Measurements from ENCODE around the gene SLC7A9. TPM values are rescaled to one million over a fixed set of nuclear protein-coding genes. Genes with fewer than 3 reads are reported as not detected.

Gene SLC7A9
- total and polyA plus RNA-seq, 2 experiments from 2014 or later: 0.19 TPM; not detected in 1

GRCh38 chr19:32829345-32829896 is 40.1 kb downstream of the SLC7A9 start:
- ATAC-seq: no peak
- Mint-ChIP-seq H3K4me3 (no peak overlapping the region), H3K36me3 (ENCODE audit: low read depth) (no peaks in the 10 kb centered on the region), H3K27me3 (ENCODE audit: insufficient read depth, low read depth, poor library complexity) (peaks cover 7% of the 10 kb centered on the region), H3K4me1 (peaks cover 21% of the 10 kb centered on the region), H3K9me3 (no peaks in the 10 kb centered on the region), H3K27ac (no peak overlapping the region)
- Histone ChIP-seq H4K20me1 (replicated peaks; ENCODE audit: insufficient read depth) (no peaks in the 10 kb centered on the region), H3K79me2 (replicated peaks; ENCODE audit: insufficient read depth) (no peaks in the 10 kb centered on the region), H3K27me3 (ENCODE audit: insufficient read depth) (no peaks in the 10 kb centered on the region), H3F3A (replicated peaks; ENCODE audit: low read depth) (no peaks in the 10 kb centered on the region), H3K4me3 (no peak overlapping the region), H3K4me1 (ENCODE audit: insufficient read depth) (peaks cover 15% of the 10 kb centered on the region; the same call in 1 of the 2 replicates), H3K4me2 (no peak overlapping the region), H2AFZ (0 out of 2 replicates have a peak overlapping the region, but pooled peaks have one; percentile 83), H3K36me3 (ENCODE audit: insufficient read depth) (no peaks in the 10 kb centered on the region), H3K27ac (ENCODE audit: low read depth) (no peak overlapping the region), H3K9me2 (ENCODE audit: insufficient read depth) (no peaks in the 10 kb centered on the region)
- TF ChIP-seq ETS1 (IDR thresholded peaks at IDR 0.05) (no peak), ZNF114 (CRISPR knock-in tag; IDR thresholded peaks at IDR 0.05) (no peak), JUNB (IDR thresholded peaks at IDR 0.05; ENCODE audit: unreplicated experiment) (no peak), EZH2phosphoT487 (IDR thresholded peaks at IDR 0.05; ENCODE audit: unreplicated experiment) (no peak), REST (IDR thresholded peaks at IDR 0.05; ENCODE audit: unreplicated experiment) (no peak), EZH2 (IDR thresholded peaks at IDR 0.05; ENCODE audit: low read depth, unreplicated experiment) (no peak)
- DNase-seq (ENCODE audit: low spot score): no peak

GRCh38 chr19:32828643-32829344 is 40.8 kb downstream of the SLC7A9 start:
- Histone ChIP-seq H3K4me3 (no peak overlapping the region), H3K4me2 (no peak overlapping the region), H3K27ac (ENCODE audit: low read depth) (no peak overlapping the region), H3K36me3 (ENCODE audit: insufficient read depth) (no peaks in the 10 kb centered on the region), H3K9me2 (ENCODE audit: insufficient read depth) (no peaks in the 10 kb centered on the region), H4K20me1 (replicated peaks; ENCODE audit: insufficient read depth) (no peaks in the 10 kb centered on the region), H3K27me3 (ENCODE audit: insufficient read depth) (no peaks in the 10 kb centered on the region), H3K79me2 (replicated peaks; ENCODE audit: insufficient read depth) (no peaks in the 10 kb centered on the region), H2AFZ (peak overlapping the region; percentile 83), H3K4me1 (ENCODE audit: insufficient read depth) (peaks cover 15% of the 10 kb centered on the region; the same call in 1 of the 2 replicates), H3F3A (replicated peaks; ENCODE audit: low read depth) (no peaks in the 10 kb centered on the region)
- Mint-ChIP-seq H3K4me3 (no peak overlapping the region), H3K36me3 (ENCODE audit: low read depth) (no peaks in the 10 kb centered on the region), H3K9me3 (no peaks in the 10 kb centered on the region), H3K4me1 (peaks cover 22% of the 10 kb centered on the region), H3K27me3 (ENCODE audit: insufficient read depth, low read depth, poor library complexity) (peaks cover 7% of the 10 kb centered on the region), H3K27ac (peak overlapping the region; percentile 66; the same call in 1 of the 2 replicates)
- DNase-seq (ENCODE audit: low spot score) (no peak), ATAC-seq (peak; percentile 9; the same call in 1 of the 3 replicates)
- TF ChIP-seq REST (IDR thresholded peaks at IDR 0.05; ENCODE audit: unreplicated experiment) (no peak), STAT1 (IDR thresholded peaks at IDR 0.05; ENCODE audit: unreplicated experiment) (no peak), CTCF (conservative IDR thresholded peaks at IDR 0.05; ENCODE audit: low read depth in 2 of 2) (no peak), ZNF114 (CRISPR knock-in tag; IDR thresholded peaks at IDR 0.05) (no peak), EZH2 (IDR thresholded peaks at IDR 0.05; ENCODE audit: low read depth, unreplicated experiment) (no peak)

Data from GM23338 (cell line).